Measurements from ENCODE around the gene GOLIM4. TPM values are rescaled to one million over a fixed set of nuclear protein-coding genes. Genes with fewer than 3 reads are reported as not detected.

Gene GOLIM4
- polyA plus RNA-seq, 6 donors from 2014 or later = 0.32 to 3.3 (median 1.9) TPM

GRCh38 chr3:167973046-167973445 is 122.7 kb downstream of the GOLIM4 start:
- H3K36me3 Mint-ChIP-seq = no peaks in the 10 kb centered on the region
- no peak for ATAC-seq (ENCODE audit: low read depth in 2 of 2)
- no peak for DNase-seq
- no peaks in the 10 kb centered on the region for H3K27me3 Mint-ChIP-seq
- no peaks in the 10 kb centered on the region for H3K4me1 Mint-ChIP-seq
- no peaks in the 10 kb centered on the region for H3K9me3 Mint-ChIP-seq
- no peak overlapping the region for H3K4me3 Mint-ChIP-seq
- no peak overlapping the region for H3K27ac Mint-ChIP-seq

GRCh38 chr3:167972502-167972901 is 123.2 kb downstream of the GOLIM4 start:
- DNase-seq (no peak), ATAC-seq (ENCODE audit: low read depth in 2 of 2) (no peak)
- Mint-ChIP-seq H3K9me3 (no peaks in the 10 kb centered on the region), H3K4me1 (no peaks in the 10 kb centered on the region), H3K27ac (no peak overlapping the region), H3K36me3 (no peaks in the 10 kb centered on the region), H3K27me3 (no peaks in the 10 kb centered on the region), H3K4me3 (no peak overlapping the region)

DNA sequence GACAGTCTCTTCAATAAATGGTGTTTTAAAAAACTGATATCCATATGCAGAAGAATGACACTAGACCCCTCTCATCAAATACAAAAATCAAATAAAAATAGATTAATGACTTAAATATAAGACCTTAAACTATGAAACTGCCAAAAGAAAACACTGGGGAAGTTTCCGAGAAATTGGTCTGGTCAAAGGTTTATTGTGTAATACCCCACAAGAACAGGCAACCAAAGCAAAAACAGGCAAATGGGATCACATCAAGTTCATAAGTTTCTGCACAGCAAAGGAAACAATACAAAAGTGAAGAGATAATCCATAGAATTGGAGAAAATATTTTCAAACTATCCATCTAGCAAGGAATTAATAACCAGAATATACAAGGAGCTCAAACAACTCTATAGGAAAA is 126.2 kb downstream of the GOLIM4 start:
- H3K4me3 Mint-ChIP-seq = no peak overlapping the region
- no peaks in the 10 kb centered on the region for H3K36me3 Mint-ChIP-seq
- no peaks in the 10 kb centered on the region for H3K9me3 Mint-ChIP-seq

DNA sequence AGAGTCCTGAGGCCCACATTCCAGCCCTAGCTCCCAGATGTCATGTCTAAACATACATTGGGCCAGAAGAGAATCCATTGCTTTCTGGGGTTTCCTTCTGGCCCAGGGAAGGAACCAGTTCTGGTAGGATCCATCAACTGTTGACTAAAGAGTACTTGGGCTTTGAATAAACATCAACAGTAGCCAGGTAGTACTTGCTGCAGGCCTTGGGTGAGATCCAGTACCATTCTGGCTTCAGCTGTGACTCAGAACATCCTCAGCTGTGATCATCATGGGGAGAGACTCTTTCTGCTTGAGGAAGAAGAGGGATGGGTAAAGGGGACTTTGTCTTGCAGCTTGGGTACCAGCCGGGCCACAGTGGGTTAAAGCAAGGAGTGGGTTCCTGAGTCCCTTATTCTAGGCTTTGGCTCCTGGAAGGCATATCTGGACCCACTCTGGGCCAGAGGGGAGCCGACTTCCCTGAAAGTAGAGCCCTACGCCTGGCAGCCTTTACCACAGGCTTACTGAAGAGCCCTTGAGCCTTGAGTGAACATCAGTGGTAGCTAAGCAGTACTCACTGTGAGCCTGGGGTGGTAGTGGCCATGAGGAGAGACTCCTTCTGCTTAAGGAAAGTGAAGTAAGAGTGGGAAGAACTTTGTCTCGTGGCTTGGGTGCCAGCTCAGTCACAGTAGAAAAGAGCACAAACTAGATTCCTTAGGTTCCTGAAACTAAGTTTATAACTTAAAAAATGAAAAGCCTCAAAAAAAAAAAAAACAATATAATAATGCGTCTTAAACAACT is 128.3 kb downstream of the GOLIM4 start:
- no peaks in the 10 kb centered on the region for H3K9me3 Mint-ChIP-seq
- DNase-seq (no peak), ATAC-seq (ENCODE audit: low read depth in 2 of 2) (no peak)
- no peak overlapping the region for H3K4me3 Mint-ChIP-seq
- H3K27ac Mint-ChIP-seq = peak overlapping the region in 1 of 6 donors; percentile 25
- no peaks in the 10 kb centered on the region for H3K36me3 Mint-ChIP-seq
- H3K4me1 Mint-ChIP-seq = no peaks in the 10 kb centered on the region
- H3K27me3 Mint-ChIP-seq = no peaks in the 10 kb centered on the region

More for the DNA sequence above, 126.2 kb downstream of the GOLIM4 start:
- DNase-seq (no peak), ATAC-seq (ENCODE audit: low read depth in 2 of 2) (no peak)
- H3K27me3 Mint-ChIP-seq = no peaks in the 10 kb centered on the region
- no peaks in the 10 kb centered on the region for H3K4me1 Mint-ChIP-seq
- H3K27ac Mint-ChIP-seq = no peak overlapping the region

Measured in naive B cell (primary cell).